ENCODE results near the gene IRX2. TPM values are rescaled to one million over a fixed set of nuclear protein-coding genes. Genes with fewer than 3 reads are reported as not detected.

The IRX2 gene
- total and polyA plus RNA-seq, 10 of the 15 experiments (the other 5 are each of a cell fraction or from before 2014, with no cell fraction given), result not detected

DNA sequence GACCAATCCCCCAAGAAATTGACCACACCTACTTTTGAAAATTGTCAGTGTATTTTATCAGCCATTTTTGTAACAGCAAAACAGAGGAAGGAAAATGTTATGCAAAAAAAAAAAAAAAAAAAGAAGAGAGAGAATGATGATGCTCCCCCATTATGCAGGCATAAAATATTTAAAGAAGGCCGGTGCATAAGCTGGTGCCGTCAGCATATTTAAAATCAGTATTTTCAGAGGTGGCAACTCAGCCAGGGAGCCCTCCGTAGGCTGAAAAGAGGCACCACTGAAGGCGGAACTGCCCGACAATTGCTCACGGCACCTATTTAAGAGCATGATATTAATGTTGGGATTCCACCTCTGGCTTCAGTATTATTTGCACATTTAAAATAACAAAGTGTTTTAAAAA, 33.4 kb downstream of the IRX2 start:
- SMC1A ChIA-PET (ENCODE audit: uncharacterized antibody, unreplicated experiment), result no interaction called here
- Histone ChIP-seq H3K27ac (ENCODE audit: control insufficient read depth, insufficient read depth) (no peak overlapping the region), H3K4me3 (no peak overlapping the region), H3K4me1 (ENCODE audit: control insufficient read depth, insufficient read depth, low read length) (no peaks in the 10 kb centered on the region), H3K36me3 (ENCODE audit: control insufficient read depth in 2 of 2, insufficient read depth in 2 of 2, low read length in 1 of 2) (no peaks in the 10 kb centered on the region), H3K9me3 (replicated peaks; ENCODE audit: control insufficient read depth, insufficient read depth, low read length) (no peaks in the 10 kb centered on the region; the same call in 2 of the 3 replicates), H3K79me2 (ENCODE audit: control insufficient read depth, insufficient read depth, low read length) (no peaks in the 10 kb centered on the region), H3K9ac (ENCODE audit: control insufficient read depth, insufficient read depth, low read length) (no peak overlapping the region), H3K4me2 (ENCODE audit: control insufficient read depth, insufficient read depth) (no peak overlapping the region), H2AFZ (ENCODE audit: control insufficient read depth, low read depth, low read length) (no peak overlapping the region), H4K20me1 (ENCODE audit: control insufficient read depth, insufficient read depth) (no peaks in the 10 kb centered on the region), H3K27me3 (replicated peaks in 1 of 2; ENCODE audit: control insufficient read depth in 2 of 2, insufficient read depth in 2 of 2, low read length in 1 of 2) (no peaks in the 10 kb centered on the region)
- FAIRE-seq, result no peak
- in situ Hi-C loops (cut with MboI) (no loop called here), intact Hi-C loops (cut with micrococcal nuclease; ENCODE audit: unreplicated experiment) (no loop called here)
- POLR2A ChIA-PET, result no interaction called here
- BruUV-seq (replicated peaks), result no TSS peak
- WGBS (ENCODE audit: insufficient coverage, insufficient replicate concordance, low lambda C conversion rate, missing lambda C conversion rate), result 76% methylated on average over 6 of the region's 6 CpGs
- no peak for ATAC-seq
- CTCF ChIA-PET, result no interaction called here
- TF ChIP-seq MEF2A (IDR thresholded peaks at IDR 0.05; ENCODE audit: insufficient read depth, low read depth, low read length), result no peak
- no peak for TF ChIP-seq STAT3 (IDR thresholded peaks at IDR 0.05; ENCODE audit: low read depth, low read length)
- TF ChIP-seq WRNIP1 (IDR thresholded peaks at IDR 0.05; ENCODE audit: borderline replicate concordance, low read depth, low read length), result no peak
- no peak for TF ChIP-seq MYB (IDR thresholded peaks at IDR 0.05; ENCODE audit: borderline replicate concordance, low read depth, low read length)
- no peak for TF ChIP-seq SIX5 (IDR thresholded peaks at IDR 0.05; ENCODE audit: low read depth, low read length, severe bottlenecking)
- TF ChIP-seq, protein P1, sequence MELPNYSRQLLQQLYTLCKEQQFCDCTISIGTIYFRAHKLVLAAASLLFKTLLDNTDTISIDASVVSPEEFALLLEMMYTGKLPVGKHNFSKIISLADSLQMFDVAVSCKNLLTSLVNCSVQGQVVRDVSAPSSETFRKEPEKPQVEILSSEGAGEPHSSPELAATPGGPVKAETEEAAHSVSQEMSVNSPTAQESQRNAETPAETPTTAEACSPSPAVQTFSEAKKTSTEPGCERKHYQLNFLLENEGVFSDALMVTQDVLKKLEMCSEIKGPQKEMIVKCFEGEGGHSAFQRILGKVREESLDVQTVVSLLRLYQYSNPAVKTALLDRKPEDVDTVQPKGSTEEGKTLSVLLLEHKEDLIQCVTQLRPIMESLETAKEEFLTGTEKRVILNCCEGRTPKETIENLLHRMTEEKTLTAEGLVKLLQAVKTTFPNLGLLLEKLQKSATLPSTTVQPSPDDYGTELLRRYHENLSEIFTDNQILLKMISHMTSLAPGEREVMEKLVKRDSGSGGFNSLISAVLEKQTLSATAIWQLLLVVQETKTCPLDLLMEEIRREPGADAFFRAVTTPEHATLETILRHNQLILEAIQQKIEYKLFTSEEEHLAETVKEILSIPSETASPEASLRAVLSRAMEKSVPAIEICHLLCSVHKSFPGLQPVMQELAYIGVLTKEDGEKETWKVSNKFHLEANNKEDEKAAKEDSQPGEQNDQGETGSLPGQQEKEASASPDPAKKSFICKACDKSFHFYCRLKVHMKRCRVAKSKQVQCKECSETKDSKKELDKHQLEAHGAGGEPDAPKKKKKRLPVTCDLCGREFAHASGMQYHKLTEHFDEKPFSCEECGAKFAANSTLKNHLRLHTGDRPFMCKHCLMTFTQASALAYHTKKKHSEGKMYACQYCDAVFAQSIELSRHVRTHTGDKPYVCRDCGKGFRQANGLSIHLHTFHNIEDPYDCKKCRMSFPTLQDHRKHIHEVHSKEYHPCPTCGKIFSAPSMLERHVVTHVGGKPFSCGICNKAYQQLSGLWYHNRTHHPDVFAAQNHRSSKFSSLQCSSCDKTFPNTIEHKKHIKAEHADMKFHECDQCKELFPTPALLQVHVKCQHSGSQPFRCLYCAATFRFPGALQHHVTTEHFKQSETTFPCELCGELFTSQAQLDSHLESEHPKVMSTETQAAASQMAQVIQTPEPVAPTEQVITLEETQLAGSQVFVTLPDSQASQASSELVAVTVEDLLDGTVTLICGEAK (IDR thresholded peaks at IDR 0.05; ENCODE audit: borderline replicate concordance), result no peak
- TF ChIP-seq GABPA (IDR thresholded peaks at IDR 0.05; ENCODE audit: low read depth), result no peak
- TF ChIP-seq ETV6 (conservative IDR thresholded peaks at IDR 0.05 in 1 of 2, IDR thresholded peaks at IDR 0.05 in 1 of 2; ENCODE audit: borderline replicate concordance in 1 of 2, low read depth in 1 of 2), result no peak
- no peak for TF ChIP-seq IKZF1 (conservative IDR thresholded peaks at IDR 0.05)
- TF ChIP-seq, protein P2, sequence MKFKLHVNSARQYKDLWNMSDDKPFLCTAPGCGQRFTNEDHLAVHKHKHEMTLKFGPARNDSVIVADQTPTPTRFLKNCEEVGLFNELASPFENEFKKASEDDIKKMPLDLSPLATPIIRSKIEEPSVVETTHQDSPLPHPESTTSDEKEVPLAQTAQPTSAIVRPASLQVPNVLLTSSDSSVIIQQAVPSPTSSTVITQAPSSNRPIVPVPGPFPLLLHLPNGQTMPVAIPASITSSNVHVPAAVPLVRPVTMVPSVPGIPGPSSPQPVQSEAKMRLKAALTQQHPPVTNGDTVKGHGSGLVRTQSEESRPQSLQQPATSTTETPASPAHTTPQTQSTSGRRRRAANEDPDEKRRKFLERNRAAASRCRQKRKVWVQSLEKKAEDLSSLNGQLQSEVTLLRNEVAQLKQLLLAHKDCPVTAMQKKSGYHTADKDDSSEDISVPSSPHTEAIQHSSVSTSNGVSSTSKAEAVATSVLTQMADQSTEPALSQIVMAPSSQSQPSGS (IDR thresholded peaks at IDR 0.05; ENCODE audit: low read length), result no peak
- TF ChIP-seq CHD4 (IDR thresholded peaks at IDR 0.05), result no peak
- TF ChIP-seq POLR2AphosphoS2 (IDR thresholded peaks at IDR 0.05; ENCODE audit: low read depth, low read length), result no peak
- RAD21 ChIA-PET (ENCODE audit: unreplicated experiment), result no interaction called here
- no peak for DNase-seq (ENCODE audit: low read depth, low spot score)
